ENCODE results near the gene SLC44A5. TPM values are rescaled to one million over a fixed set of nuclear protein-coding genes. Genes with fewer than 3 reads are reported as not detected.

SLC44A5 gene
- total and polyA plus RNA-seq, 2 donors from 2014 or later, result 0.66 to 5.0 TPM

DNA sequence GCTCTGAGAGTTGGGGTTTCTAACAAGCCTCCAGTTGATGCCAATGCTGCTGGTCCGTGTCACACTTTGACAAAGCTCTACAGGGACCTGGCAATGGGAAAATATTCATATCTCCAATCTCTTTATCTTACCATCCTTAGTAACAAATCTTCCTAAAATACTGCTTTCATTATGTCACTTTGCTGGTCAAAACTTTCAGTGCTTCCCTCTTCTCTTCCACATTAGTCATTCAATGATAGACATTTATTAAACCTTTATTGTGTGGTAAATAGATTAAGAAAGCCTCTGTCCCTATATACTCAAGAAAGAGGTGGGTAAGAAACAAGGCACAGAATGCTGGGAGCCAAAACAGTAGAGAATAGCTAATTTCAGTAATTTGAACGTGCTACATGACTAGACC, 79.3 kb downstream of the SLC44A5 start:
- no peaks in the 10 kb centered on the region for H3K4me1 ChIP-seq (ENCODE audit: control insufficient read depth in 2 of 3, insufficient read depth in 2 of 3, low read depth in 1 of 3, low read length in 3 of 3)
- no peak overlapping the region for H3K9ac ChIP-seq (ENCODE audit: low read length in 3 of 3)
- DNase-seq (no peak), FAIRE-seq (no peak)
- TF ChIP-seq, protein P1, sequence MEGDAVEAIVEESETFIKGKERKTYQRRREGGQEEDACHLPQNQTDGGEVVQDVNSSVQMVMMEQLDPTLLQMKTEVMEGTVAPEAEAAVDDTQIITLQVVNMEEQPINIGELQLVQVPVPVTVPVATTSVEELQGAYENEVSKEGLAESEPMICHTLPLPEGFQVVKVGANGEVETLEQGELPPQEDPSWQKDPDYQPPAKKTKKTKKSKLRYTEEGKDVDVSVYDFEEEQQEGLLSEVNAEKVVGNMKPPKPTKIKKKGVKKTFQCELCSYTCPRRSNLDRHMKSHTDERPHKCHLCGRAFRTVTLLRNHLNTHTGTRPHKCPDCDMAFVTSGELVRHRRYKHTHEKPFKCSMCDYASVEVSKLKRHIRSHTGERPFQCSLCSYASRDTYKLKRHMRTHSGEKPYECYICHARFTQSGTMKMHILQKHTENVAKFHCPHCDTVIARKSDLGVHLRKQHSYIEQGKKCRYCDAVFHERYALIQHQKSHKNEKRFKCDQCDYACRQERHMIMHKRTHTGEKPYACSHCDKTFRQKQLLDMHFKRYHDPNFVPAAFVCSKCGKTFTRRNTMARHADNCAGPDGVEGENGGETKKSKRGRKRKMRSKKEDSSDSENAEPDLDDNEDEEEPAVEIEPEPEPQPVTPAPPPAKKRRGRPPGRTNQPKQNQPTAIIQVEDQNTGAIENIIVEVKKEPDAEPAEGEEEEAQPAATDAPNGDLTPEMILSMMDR (IDR thresholded peaks at IDR 0.05; ENCODE audit: borderline replicate concordance, extremely low read depth, insufficient read depth), result no peak
- no peaks in the 10 kb centered on the region for H3K9me3 ChIP-seq (ENCODE audit: control insufficient read depth in 2 of 3, insufficient read depth in 1 of 3, low read length in 3 of 3)
- H3K36me3 ChIP-seq (ENCODE audit: control insufficient read depth in 2 of 3, insufficient read depth in 3 of 3, low read length in 3 of 3), result no peaks in the 10 kb centered on the region
- no peak overlapping the region for H3K4me3 ChIP-seq (ENCODE audit: low read length in 3 of 3)
- H3K27ac ChIP-seq (ENCODE audit: low read depth in 2 of 2, low read length in 2 of 2), result no peak overlapping the region
- H3K27me3 ChIP-seq (ENCODE audit: control insufficient read depth, insufficient read depth, low read length), result no peaks in the 10 kb centered on the region
- intact Hi-C loops (cut with DNase I), result no loop called here

DNA sequence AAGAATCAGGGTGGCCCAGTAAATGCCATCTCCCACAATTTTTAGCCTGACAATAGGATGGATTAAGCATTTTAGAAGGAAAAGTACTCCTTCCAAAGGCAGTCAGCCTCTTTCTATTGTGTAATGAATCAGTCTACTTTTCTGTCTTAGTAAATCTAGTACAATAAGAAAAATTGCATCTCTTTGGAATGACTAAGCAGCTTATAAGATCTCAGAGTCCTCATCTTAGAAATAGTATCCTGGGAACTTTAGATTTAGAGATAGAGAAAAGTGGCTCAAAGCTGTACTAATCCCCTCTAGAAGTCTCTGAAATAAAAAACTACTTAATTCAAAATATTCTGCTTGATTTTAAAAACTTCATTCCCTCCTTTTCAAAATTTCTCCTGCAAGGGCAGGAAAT, 81.4 kb downstream of the SLC44A5 start:
- H3K4me3 ChIP-seq (ENCODE audit: low read length in 3 of 3), result no peak overlapping the region
- no peaks in the 10 kb centered on the region for H3K4me1 ChIP-seq (ENCODE audit: control insufficient read depth in 2 of 3, insufficient read depth in 2 of 3, low read depth in 1 of 3, low read length in 3 of 3)
- H3K27ac ChIP-seq (ENCODE audit: low read depth in 2 of 2, low read length in 2 of 2), result no peak overlapping the region
- H3K27me3 ChIP-seq (ENCODE audit: control insufficient read depth, insufficient read depth, low read length), result no peaks in the 10 kb centered on the region
- no peak overlapping the region for H3K9ac ChIP-seq (ENCODE audit: low read length in 3 of 3)
- H3K36me3 ChIP-seq (ENCODE audit: control insufficient read depth in 2 of 3, insufficient read depth in 3 of 3, low read length in 3 of 3), result no peaks in the 10 kb centered on the region
- no peaks in the 10 kb centered on the region for H3K9me3 ChIP-seq (ENCODE audit: control insufficient read depth in 2 of 3, insufficient read depth in 1 of 3, low read length in 3 of 3)
- DNase-seq (no peak), FAIRE-seq (no peak)
- TF ChIP-seq, protein P1 (IDR thresholded peaks at IDR 0.05; ENCODE audit: borderline replicate concordance, extremely low read depth, insufficient read depth), result no peak
- intact Hi-C loops (cut with DNase I), result no loop called here

DNA sequence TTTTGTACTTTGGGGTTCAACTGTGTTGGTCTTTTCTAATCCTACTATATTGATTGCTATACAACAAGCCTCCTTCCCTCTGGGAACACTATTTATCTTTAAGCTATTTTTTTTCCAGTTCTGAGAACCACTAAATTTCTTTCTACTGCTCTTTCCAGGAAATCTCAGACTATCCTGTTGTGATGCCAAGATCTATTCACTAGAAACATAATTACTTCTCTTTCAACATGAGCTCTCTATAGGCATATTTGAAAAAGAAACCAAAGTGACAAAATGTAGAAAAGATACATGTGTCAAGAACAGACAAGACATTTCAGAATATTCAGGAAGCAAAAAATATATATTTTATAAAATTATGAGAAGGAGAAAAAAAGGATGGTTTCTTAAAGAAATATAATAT, 82.9 kb downstream of the SLC44A5 start:
- no peak for FAIRE-seq
- intact Hi-C loops (cut with DNase I), result no loop called here
- TF ChIP-seq, protein P1 (IDR thresholded peaks at IDR 0.05; ENCODE audit: borderline replicate concordance, extremely low read depth, insufficient read depth), result no peak

GRCh38 chr1:75522389-75522788, 88.5 kb downstream of the SLC44A5 start:
- Histone ChIP-seq H3K27ac (ENCODE audit: low read depth in 2 of 2, low read length in 2 of 2) (no peak overlapping the region), H3K36me3 (ENCODE audit: control insufficient read depth in 2 of 3, insufficient read depth in 3 of 3, low read length in 3 of 3) (no peaks in the 10 kb centered on the region), H3K4me3 (ENCODE audit: low read length in 3 of 3) (no peak overlapping the region), H3K4me1 (ENCODE audit: control insufficient read depth in 2 of 3, insufficient read depth in 2 of 3, low read depth in 1 of 3, low read length in 3 of 3) (no peaks in the 10 kb centered on the region), H3K9ac (ENCODE audit: low read length in 3 of 3) (no peak overlapping the region), H3K9me3 (ENCODE audit: control insufficient read depth in 2 of 3, insufficient read depth in 1 of 3, low read length in 3 of 3) (no peaks in the 10 kb centered on the region), H3K27me3 (ENCODE audit: control insufficient read depth, insufficient read depth, low read length) (no peaks in the 10 kb centered on the region)
- DNase-seq, result no peak
- TF ChIP-seq, protein P1 (IDR thresholded peaks at IDR 0.05; ENCODE audit: borderline replicate concordance, extremely low read depth, insufficient read depth), result no peak
- FAIRE-seq, result no peak
- intact Hi-C loops (cut with DNase I), result no loop called here

More for the DNA sequence above, 82.9 kb downstream of the SLC44A5 start:
- no peak overlapping the region for H3K4me3 ChIP-seq (ENCODE audit: low read length in 3 of 3)
- no peaks in the 10 kb centered on the region for H3K36me3 ChIP-seq (ENCODE audit: control insufficient read depth in 2 of 3, insufficient read depth in 3 of 3, low read length in 3 of 3)
- no peaks in the 10 kb centered on the region for H3K9me3 ChIP-seq (ENCODE audit: control insufficient read depth in 2 of 3, insufficient read depth in 1 of 3, low read length in 3 of 3)
- no peak overlapping the region for H3K9ac ChIP-seq (ENCODE audit: low read length in 3 of 3)
- peak in 1 of 5 donors; percentile 10 for DNase-seq
- H3K27me3 ChIP-seq (ENCODE audit: control insufficient read depth, insufficient read depth, low read length), result no peaks in the 10 kb centered on the region
- no peaks in the 10 kb centered on the region for H3K4me1 ChIP-seq (ENCODE audit: control insufficient read depth in 2 of 3, insufficient read depth in 2 of 3, low read depth in 1 of 3, low read length in 3 of 3)
- no peak overlapping the region for H3K27ac ChIP-seq (ENCODE audit: low read depth in 2 of 2, low read length in 2 of 2)

Data from kidney (tissue), 14 donors.